GM18517 (cell line): ENCODE measurements around the gene MMS19.

Source experiments
- ATAC-seq: cut with Tn5 transposase; IDR thresholded peaks from one replicate; pipeline ENCODE4 v1.9.1; 2021; ENCODE audit warnings: mild to moderate bottlenecking, moderate library complexity; ENCODE audit not compliant: unreplicated experiment

The MMS19 gene

GRCh38 chr10:97525683-97526110 lies 27.5 kb upstream of the MMS19 start:
- ATAC-seq: no peak

- no peak for ATAC-seq
Measured at GRCh38 chr10:97525086-97525485, 26.9 kb upstream of the MMS19 start.

- no peak for ATAC-seq
Measured at GRCh38 chr10:97522937-97523336, 24.7 kb upstream of the MMS19 start.

- no peak for ATAC-seq
Measured at GRCh38 chr10:97522071-97522470, 23.8 kb upstream of the MMS19 start.

GRCh38 chr10:97520978-97521761 lies 22.9 kb upstream of the MMS19 start:
- no peak for ATAC-seq

GRCh38 chr10:97520520-97520919 lies 22.3 kb upstream of the MMS19 start:
- ATAC-seq: no peak

- no peak for ATAC-seq
Measured at GRCh38 chr10:97519342-97519741, 21.1 kb upstream of the MMS19 start.

- ATAC-seq: no peak
Measured at GRCh38 chr10:97518301-97519043, 20.2 kb upstream of the MMS19 start.

- ATAC-seq: no peak
Measured at GRCh38 chr10:97517778-97518300, 19.6 kb upstream of the MMS19 start.

GRCh38 chr10:97517096-97517750 lies 19.0 kb upstream of the MMS19 start:
- no peak for ATAC-seq

- ATAC-seq: no peak
Measured at GRCh38 chr10:97515271-97515978, 17.2 kb upstream of the MMS19 start.

GRCh38 chr10:97514344-97514743 lies 16.1 kb upstream of the MMS19 start:
- ATAC-seq: no peak

GRCh38 chr10:97512993-97513392 lies 14.8 kb upstream of the MMS19 start:
- no peak for ATAC-seq

- ATAC-seq: no peak
Measured at GRCh38 chr10:97511711-97512440, 13.7 kb upstream of the MMS19 start.

GRCh38 chr10:97510686-97511085 lies 12.5 kb upstream of the MMS19 start:
- ATAC-seq: no peak

- ATAC-seq: no peak
Measured at GRCh38 chr10:97509120-97509680, 11.0 kb upstream of the MMS19 start.

- ATAC-seq: no peak
Measured at GRCh38 chr10:97508342-97508741, 10.1 kb upstream of the MMS19 start.

- ATAC-seq: no peak
Measured at GRCh38 chr10:97506199-97506991, 8.2 kb upstream of the MMS19 start.

- ATAC-seq: no peak
Measured at GRCh38 chr10:97505152-97505551, 6.9 kb upstream of the MMS19 start.
